PC-3 (cell line): Measurements from ENCODE around the gene AUTS2.

Experiments used
- CTCF ChIP-seq: fragments of 300-600 bp; sonication (generic); conservative IDR thresholded peaks from 2 replicates; pipeline ENCODE4 v1.5.1; 2017; ENCODE audit warnings: antibody characterized with exemption, low read depth, mild to moderate bottlenecking, low read length
- EZH2 ChIP-seq: fragments of 300-600 bp; sonication (generic); IDR thresholded peaks from one replicate; pipeline ENCODE4 v1.6.1; 2017; ENCODE audit warnings: antibody characterized with exemption, mild to moderate bottlenecking, low read length; ENCODE audit not compliant: unreplicated experiment
- EZH2phosphoT487 ChIP-seq: fragments of 300-600 bp; sonication (generic); IDR thresholded peaks from 2 replicates; pipeline ENCODE4 v1.6.1; 2018; ENCODE audit warnings: mild to moderate bottlenecking, antibody characterized with exemption, low read length, borderline replicate concordance

- TF ChIP-seq EZH2 (no peak), CTCF (no peak), EZH2phosphoT487 (no peak)
Measured at GRCh38 chr7:70307544-70308106, 709.4 kb downstream of the AUTS2 start.
